HEK293 (cell line): ENCODE data around the gene DEDD.

Source experiments
- BCL6B ChIP-seq: fragments of 450-650 bp; formaldehyde crosslinking; IDR thresholded peaks from 2 replicates; pipeline ENCODE4 v1.5.1; 2017; ENCODE audit warnings: missing biosample characterization, missing genetic modification characterization
- KLF8 ChIP-seq: fragments of 450-650 bp; formaldehyde crosslinking; IDR thresholded peaks from 2 replicates; pipeline ENCODE4 v1.5.1; 2016; ENCODE audit warnings: missing biosample characterization, missing genetic modification characterization
- OVOL3 ChIP-seq: fragments of 450-650 bp; formaldehyde crosslinking; IDR thresholded peaks from 2 replicates; pipeline ENCODE4 v1.5.1; 2016; ENCODE audit warnings: missing biosample characterization, missing genetic modification characterization
- SCRT2 ChIP-seq: fragments of 450-650 bp; formaldehyde crosslinking; IDR thresholded peaks from 2 replicates; pipeline ENCODE4 v1.5.1; 2016; ENCODE audit warnings: missing biosample characterization, missing genetic modification characterization
- SP3 ChIP-seq: fragments of 450-650 bp; formaldehyde crosslinking; IDR thresholded peaks from 2 replicates; pipeline ENCODE4 v1.5.1; 2016; ENCODE audit warnings: missing biosample characterization, missing genetic modification characterization
- TCF7L2 ChIP-seq: IDR thresholded peaks from 2 replicates; pipeline ENCODE4 v1.6.1; 2011; ENCODE audit warnings: low read depth, mild to moderate bottlenecking, inconsistent platforms, low read length, moderate library complexity, borderline replicate concordance
- YY1 ChIP-seq: fragments of 450-650 bp; formaldehyde crosslinking; IDR thresholded peaks from 2 replicates; pipeline ENCODE4 v1.5.1; 2018; ENCODE audit warnings: missing biosample characterization, missing genetic modification characterization
- ZBTB26 ChIP-seq: fragments of 450-650 bp; formaldehyde crosslinking; optimal IDR thresholded peaks from 2 replicates; pipeline ENCODE3; 2016; ENCODE audit warnings: missing biosample characterization, mild to moderate bottlenecking, missing genetic modification characterization
- ZBTB48 ChIP-seq: fragments of 450-650 bp; formaldehyde crosslinking; IDR thresholded peaks from 2 replicates; pipeline ENCODE4 v1.5.1; 2016; ENCODE audit warnings: missing biosample characterization, missing genetic modification characterization
- ZFHX2 ChIP-seq: fragments of 450-650 bp; formaldehyde crosslinking; conservative IDR thresholded peaks from 2 replicates; pipeline ENCODE4 v1.5.1; 2016; ENCODE audit warnings: missing biosample characterization, missing genetic modification characterization
- ZFP41 ChIP-seq: fragments of 450-650 bp; formaldehyde crosslinking; IDR thresholded peaks from 2 replicates; pipeline ENCODE4 v1.5.1; 2016; ENCODE audit warnings: missing biosample characterization, missing genetic modification characterization, borderline replicate concordance
- ZNF175 ChIP-seq: fragments of 450-650 bp; formaldehyde crosslinking; IDR thresholded peaks from 2 replicates; pipeline ENCODE4 v1.5.1; 2016; ENCODE audit warnings: missing biosample characterization, missing genetic modification characterization
- ZNF18 ChIP-seq: fragments of 450-650 bp; formaldehyde crosslinking; IDR thresholded peaks from 2 replicates; pipeline ENCODE4 v1.5.1; 2016; ENCODE audit warnings: missing biosample characterization, missing genetic modification characterization
- ZNF184 ChIP-seq: fragments of 450-650 bp; IDR thresholded peaks from 2 replicates; pipeline ENCODE4 v1.5.1; 2018; ENCODE audit warnings: missing biosample characterization, mild to moderate bottlenecking, missing genetic modification characterization
- ZNF202 ChIP-seq: fragments of 450-650 bp; formaldehyde crosslinking; IDR thresholded peaks from 2 replicates; pipeline ENCODE4 v1.5.1; 2016; ENCODE audit warnings: missing biosample characterization, missing genetic modification characterization, borderline replicate concordance
- ZNF239 ChIP-seq: fragments of 450-650 bp; formaldehyde crosslinking; IDR thresholded peaks from 2 replicates; pipeline ENCODE4 v1.5.1; 2016; ENCODE audit warnings: missing biosample characterization, missing genetic modification characterization
- ZNF26 ChIP-seq: fragments of 450-650 bp; formaldehyde crosslinking; IDR thresholded peaks from 2 replicates; pipeline ENCODE4 v1.5.1; 2016; ENCODE audit warnings: missing biosample characterization, missing genetic modification characterization
- ZNF266 ChIP-seq: fragments of 450-650 bp; formaldehyde crosslinking; IDR thresholded peaks from 2 replicates; pipeline ENCODE4 v1.5.1; 2016; ENCODE audit warnings: missing biosample characterization, missing genetic modification characterization, low read depth
- ZNF274 ChIP-seq, 2 experiments: fragments of 200-500 bp in 1 of 2; fragments of 450-650 bp in 1 of 2; sonication (Bioruptor generic) in 1 of 2; formaldehyde crosslinking in 1 of 2; IDR thresholded peaks; 2 replicates each; pipeline versions ENCODE4 v1.5.1 to v1.6.1; 2014 to 2016; ENCODE audit warnings: borderline replicate concordance in 1 of 2, inconsistent platforms in 1 of 2, low read length in 1 of 2, missing biosample characterization in 1 of 2, missing genetic modification characterization in 1 of 2
- ZNF350 ChIP-seq: fragments of 450-650 bp; formaldehyde crosslinking; IDR thresholded peaks from 2 replicates; pipeline ENCODE4 v1.5.0; 2017; ENCODE audit warnings: missing biosample characterization, mild to moderate bottlenecking, missing genetic modification characterization
- ZNF423 ChIP-seq: fragments of 450-650 bp; formaldehyde crosslinking; IDR thresholded peaks from 2 replicates; pipeline ENCODE4 v1.5.1; 2016; ENCODE audit warnings: missing biosample characterization, missing genetic modification characterization
- ZNF426 ChIP-seq: fragments of 450-650 bp; formaldehyde crosslinking; IDR thresholded peaks from 2 replicates; pipeline ENCODE4 v1.5.1; 2017; ENCODE audit warnings: missing biosample characterization, missing genetic modification characterization, mild to moderate bottlenecking, inconsistent platforms, moderate library complexity
- ZNF48 ChIP-seq: fragments of 450-650 bp; formaldehyde crosslinking; IDR thresholded peaks from 2 replicates; pipeline ENCODE4 v1.5.1; 2016; ENCODE audit warnings: missing biosample characterization, missing genetic modification characterization
- ZNF513 ChIP-seq: fragments of 450-650 bp; IDR thresholded peaks from 2 replicates; pipeline ENCODE4 v1.5.1; 2018; ENCODE audit warnings: missing biosample characterization, missing genetic modification characterization
- ZNF521 ChIP-seq: fragments of 450-650 bp; formaldehyde crosslinking; IDR thresholded peaks from 2 replicates; pipeline ENCODE4 v1.5.1; 2017; ENCODE audit warnings: missing biosample characterization, mild to moderate bottlenecking, missing genetic modification characterization
- ZNF529 ChIP-seq: fragments of 450-650 bp; formaldehyde crosslinking; IDR thresholded peaks from 2 replicates; pipeline ENCODE4 v1.5.1; 2017; ENCODE audit warnings: missing genetic modification characterization, missing biosample characterization; ENCODE audit not compliant: insufficient replicate concordance
- ZNF585B ChIP-seq: fragments of 450-650 bp; formaldehyde crosslinking; IDR thresholded peaks from 2 replicates; pipeline ENCODE4 v1.5.1; 2016; ENCODE audit warnings: missing biosample characterization, missing genetic modification characterization
- ZNF654 ChIP-seq: fragments of 450-650 bp; formaldehyde crosslinking; IDR thresholded peaks from 2 replicates; pipeline ENCODE4 v1.5.1; 2016; ENCODE audit warnings: low read depth, missing biosample characterization, missing genetic modification characterization
- ZNF670 ChIP-seq: fragments of 450-650 bp; formaldehyde crosslinking; IDR thresholded peaks from 2 replicates; pipeline ENCODE4 v1.5.1; 2016; ENCODE audit warnings: missing biosample characterization, missing genetic modification characterization, low read depth
- ZNF701 ChIP-seq: fragments of 450-650 bp; formaldehyde crosslinking; IDR thresholded peaks from 2 replicates; pipeline ENCODE4 v1.5.1; 2016; ENCODE audit warnings: missing biosample characterization, missing genetic modification characterization
- ZNF768 ChIP-seq: fragments of 450-650 bp; formaldehyde crosslinking; IDR thresholded peaks from 2 replicates; pipeline ENCODE4 v1.5.1; 2018; ENCODE audit warnings: missing biosample characterization, mild to moderate bottlenecking, missing genetic modification characterization
- ZNF830 ChIP-seq: fragments of 450-650 bp; IDR thresholded peaks from 2 replicates; pipeline ENCODE4 v1.5.0; 2018; ENCODE audit warnings: missing biosample characterization, missing genetic modification characterization, low read depth, mild to moderate bottlenecking, moderate library complexity
- ZNF837 ChIP-seq: fragments of 450-650 bp; formaldehyde crosslinking; IDR thresholded peaks from 2 replicates; pipeline ENCODE4 v1.5.1; 2016; ENCODE audit warnings: missing biosample characterization, missing genetic modification characterization
- ZSCAN23 ChIP-seq: fragments of 450-650 bp; formaldehyde crosslinking; IDR thresholded peaks from 2 replicates; pipeline ENCODE4 v1.5.1; 2016; ENCODE audit warnings: missing biosample characterization, missing genetic modification characterization

The DEDD gene

GRCh38 chr1:161117759-161118581 lies 14.5 kb downstream of the DEDD start, which contains the start of the genes NIT1 and PFDN2 (continued):
- TF ChIP-seq ZNF350: no peak
- TF ChIP-seq ZNF423 (tag by site-specific recombination): peak; percentile 65; the same call in 1 of the 2 replicates
- TF ChIP-seq TCF7L2: no peak
- TF ChIP-seq ZNF654 (tag by site-specific recombination): no peak
- TF ChIP-seq ZBTB26 (tag by site-specific recombination): peak; percentile 86
- TF ChIP-seq ZNF585B: no peak
- no peak for TF ChIP-seq ZFP41
- TF ChIP-seq ZNF521 (tag by site-specific recombination): no peak
- TF ChIP-seq ZNF48: no peak
- no peak for TF ChIP-seq ZNF18 (tag by site-specific recombination)
- no peak for TF ChIP-seq ZNF513 (tag by site-specific recombination)
- TF ChIP-seq SCRT2 (tag by site-specific recombination): peak; percentile 72; the same call in 1 of the 2 replicates
- 0 out of 2 replicates have a peak, but pooled peaks have one; percentile 35 for TF ChIP-seq OVOL3 (tag by site-specific recombination)
- peak; percentile 94 for TF ChIP-seq ZFHX2 (tag by site-specific recombination)
- TF ChIP-seq ZNF529 (tag by site-specific recombination): no peak
- no peak for TF ChIP-seq ZNF768 (tag by site-specific recombination)
- no peak for TF ChIP-seq ZNF670 (tag by site-specific recombination)
- TF ChIP-seq SP3: peak; percentile 91
- no peak for TF ChIP-seq ZNF26 (tag by site-specific recombination)
- 0 out of 2 replicates have a peak, but pooled peaks have one; percentile 20 for TF ChIP-seq ZSCAN23 (tag by site-specific recombination)
- TF ChIP-seq ZNF175: no peak
- TF ChIP-seq ZNF184 (tag by site-specific recombination): no peak
- TF ChIP-seq ZNF239 (tag by site-specific recombination): no peak
- TF ChIP-seq ZNF837: no peak
- TF ChIP-seq YY1: peak; percentile 87
- TF ChIP-seq BCL6B (tag by site-specific recombination): no peak
- TF ChIP-seq ZBTB48 (tag by site-specific recombination): peak; percentile 62; the same call in 1 of the 2 replicates
- no peak for TF ChIP-seq ZNF830 (tag by site-specific recombination)
- TF ChIP-seq KLF8 (tag by site-specific recombination): peak; percentile 73
- no peak for TF ChIP-seq ZNF426 (tag by site-specific recombination)
- no peak for TF ChIP-seq ZNF274 (IDR thresholded peaks at IDR 0.05; ENCODE audit: low read length)
- TF ChIP-seq ZNF274 (tag by site-specific recombination; IDR thresholded peaks at IDR 0.05; ENCODE audit: borderline replicate concordance): no peak
- TF ChIP-seq ZNF266 (tag by site-specific recombination): no peak
- no peak for TF ChIP-seq ZNF202 (tag by site-specific recombination)
- TF ChIP-seq ZNF701 (tag by site-specific recombination): no peak
